Uterus (tissue), 2 donors: ENCODE results near the gene SEL1L2.

Source experiments
- CTCF ChIP-seq, 4 experiments: fragments of 200-600 bp in 2 of 4; fragments of 450-650 bp in 2 of 4; sonication (generic) in 2 of 4; IDR thresholded peaks; one replicate each; pipeline ENCODE4 v1.5.1; 2016 to 2019; ENCODE audit warnings: antibody characterized with exemption in 4 of 4, mild to moderate bottlenecking in 2 of 4, moderate library complexity in 1 of 4
- POLR2A ChIP-seq, 2 donors: fragments of 450-650 bp; IDR thresholded peaks; one replicate each; pipeline ENCODE4 v1.6.1; 2016; ENCODE audit warnings: antibody characterized with exemption in 2 of 2, mild to moderate bottlenecking in 1 of 2, moderate library complexity in 1 of 2

GRCh38 chr20:13995086-13995665 is 4.8 kb upstream of the SEL1L2 start, which contains the start of gene MACROD2:
- peak; percentile 71 to 72 for TF ChIP-seq POLR2A (IDR thresholded peaks at IDR 0.05)
- no peak for TF ChIP-seq CTCF (IDR thresholded peaks at IDR 0.05)
